DMS114 treated with DMSO at 0.1 percent for 48 hours (cell line): ENCODE data around the gene IL1RL2.
A peak's percentile ranks its signal among the peaks of the same experiment; 100 is the strongest.

Experiments
- DNase-seq: peaks from one replicate; lab custom pipeline; 2025; ENCODE audit not compliant: unreplicated experiment; lab: John Stamatoyannopoulos, UW

IL1RL2 gene

DNA sequence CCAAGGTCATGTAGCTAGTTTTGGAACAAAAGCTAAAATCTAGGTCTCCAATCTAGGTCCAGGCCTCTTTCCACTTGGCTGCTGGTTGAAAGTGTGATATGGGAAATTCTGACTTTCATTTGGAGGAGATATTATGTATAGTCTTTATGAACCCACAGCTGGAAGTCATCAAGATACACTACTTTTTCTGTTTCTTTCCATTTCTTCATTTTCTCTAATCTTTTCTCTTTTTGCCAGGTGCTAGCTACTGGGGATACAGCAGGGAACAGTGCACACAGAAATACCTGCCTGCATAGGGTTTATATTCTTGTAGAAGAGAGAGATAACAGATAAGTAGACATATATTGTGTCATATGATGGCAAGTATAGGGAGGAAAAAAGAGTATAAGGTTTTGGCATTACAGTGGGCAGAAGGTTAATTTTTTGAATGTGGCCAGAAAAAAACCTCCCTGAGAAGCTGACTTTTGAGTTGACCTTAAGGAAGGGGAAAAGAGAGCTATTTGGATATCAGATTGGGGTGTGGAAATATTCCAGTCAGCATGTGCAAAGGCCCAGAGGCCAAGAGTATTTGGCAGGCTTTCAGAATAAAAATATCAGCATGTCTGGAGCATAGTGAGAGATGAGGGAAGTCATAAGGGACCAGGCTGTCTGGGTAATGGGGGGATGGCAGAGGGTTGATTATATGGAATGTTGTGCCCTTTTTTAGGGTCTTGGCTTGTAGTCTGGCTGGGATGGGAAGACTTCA lies 28.6 kb upstream of the IL1RL2 start:
- no peak for DNase-seq

GRCh38 chr2:102159295-102159694 lies 27.5 kb upstream of the IL1RL2 start:
- DNase-seq: no peak

DNA sequence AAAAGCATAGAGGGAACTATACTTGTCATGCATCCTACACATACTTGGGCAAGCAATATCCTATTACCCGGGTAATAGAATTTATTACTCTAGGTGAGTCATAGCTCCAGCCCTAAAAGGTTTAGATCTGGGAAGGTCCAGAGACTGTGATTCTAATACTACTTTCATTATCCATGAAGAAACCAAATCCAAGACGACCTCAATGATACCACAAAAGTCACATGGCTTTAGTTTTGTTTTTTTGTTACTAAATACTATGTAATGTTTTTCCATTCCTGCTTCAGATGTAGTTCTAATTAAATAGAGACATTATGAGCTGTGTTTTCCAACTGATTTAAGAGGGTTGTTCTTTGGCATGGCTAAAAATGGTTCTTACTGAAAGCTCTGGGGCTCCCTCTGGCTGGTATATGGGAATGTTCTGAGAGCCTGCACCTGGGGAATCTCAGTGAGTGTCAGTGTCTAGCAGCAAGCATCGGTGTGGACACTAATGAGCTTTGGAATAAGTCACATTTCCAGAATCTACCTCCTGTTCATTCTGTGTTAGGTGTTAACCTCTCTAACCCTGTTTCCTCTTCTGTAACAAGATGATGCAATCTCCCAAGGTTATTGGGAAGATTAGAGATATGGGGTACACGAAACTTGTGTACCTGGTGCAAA lies 20.5 kb upstream of the IL1RL2 start:
- no peak for DNase-seq

DNA sequence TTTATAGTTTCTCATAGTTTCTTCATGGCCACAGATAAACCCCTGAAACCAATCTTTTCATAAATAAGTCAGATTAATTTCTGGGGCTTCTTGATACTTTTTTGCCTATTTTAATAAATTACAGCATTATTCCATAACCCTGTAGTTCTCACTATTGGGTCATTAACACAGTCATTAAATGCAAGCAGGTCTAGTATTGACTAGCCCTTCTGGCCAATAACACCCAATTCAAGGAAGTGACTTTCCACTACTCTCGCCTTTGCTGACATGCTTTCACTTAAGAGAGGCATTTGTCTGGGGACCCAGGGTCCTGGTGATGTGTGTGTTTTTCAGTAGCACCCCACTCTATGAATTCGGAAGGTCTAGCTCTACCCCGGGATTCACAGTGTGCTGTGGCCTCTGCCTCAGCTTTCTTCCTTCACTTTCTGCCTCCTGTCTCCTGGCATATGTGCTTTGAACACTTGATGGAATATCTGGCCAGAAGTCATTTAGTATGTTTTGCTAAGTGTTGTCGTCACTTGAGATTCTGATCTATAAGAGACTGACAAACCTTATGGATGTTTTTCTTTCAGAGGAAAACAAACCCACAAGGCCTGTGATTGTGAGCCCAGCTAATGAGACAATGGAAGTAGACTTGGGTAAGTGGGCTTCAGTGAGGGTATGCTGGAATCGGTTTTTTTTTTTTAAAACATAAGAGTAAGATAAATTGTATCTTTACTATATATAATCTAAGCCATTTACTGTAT lies 18.6 kb upstream of the IL1RL2 start:
- no peak for DNase-seq

GRCh38 chr2:102171946-102172345 lies 14.9 kb upstream of the IL1RL2 start:
- no peak for DNase-seq

GRCh38 chr2:102172745-102173144 lies 14.1 kb upstream of the IL1RL2 start:
- DNase-seq: no peak

GRCh38 chr2:102176172-102176571 lies 10.7 kb upstream of the IL1RL2 start:
- no peak for DNase-seq

GRCh38 chr2:102177814-102178478 lies 8.9 kb upstream of the IL1RL2 start:
- no peak for DNase-seq

DNA sequence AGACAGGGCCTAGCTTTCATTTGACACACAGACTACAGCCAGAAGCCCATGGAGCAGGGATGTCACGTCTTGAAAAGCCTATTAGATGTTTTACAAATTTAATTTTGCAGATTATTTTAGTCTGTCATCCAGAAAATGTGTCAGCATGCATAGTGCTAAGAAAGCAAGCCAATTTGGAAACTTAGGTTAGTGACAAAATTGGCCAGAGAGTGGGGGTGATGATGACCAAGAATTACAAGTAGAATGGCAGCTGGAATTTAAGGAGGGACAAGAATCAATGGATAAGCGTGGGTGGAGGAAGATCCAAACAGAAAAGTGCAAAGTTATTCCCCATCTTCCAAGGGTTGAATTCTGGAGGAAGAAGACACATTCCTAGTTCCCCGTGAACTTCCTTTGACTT lies 7.8 kb upstream of the IL1RL2 start:
- no peak for DNase-seq

GRCh38 chr2:102179788-102180686 lies 6.8 kb upstream of the IL1RL2 start:
- no peak for DNase-seq

- DNase-seq: no peak
Observed at GRCh38 chr2:102180687-102180999, 6.2 kb upstream of the IL1RL2 start.

- DNase-seq: no peak
Observed at GRCh38 chr2:102181376-102181775, 5.4 kb upstream of the IL1RL2 start.

- DNase-seq: no peak
Observed at GRCh38 chr2:102181919-102182635, 4.7 kb upstream of the IL1RL2 start.

- no peak for DNase-seq
Observed at GRCh38 chr2:102184018-102184417, 2.8 kb upstream of the IL1RL2 start.

DNA sequence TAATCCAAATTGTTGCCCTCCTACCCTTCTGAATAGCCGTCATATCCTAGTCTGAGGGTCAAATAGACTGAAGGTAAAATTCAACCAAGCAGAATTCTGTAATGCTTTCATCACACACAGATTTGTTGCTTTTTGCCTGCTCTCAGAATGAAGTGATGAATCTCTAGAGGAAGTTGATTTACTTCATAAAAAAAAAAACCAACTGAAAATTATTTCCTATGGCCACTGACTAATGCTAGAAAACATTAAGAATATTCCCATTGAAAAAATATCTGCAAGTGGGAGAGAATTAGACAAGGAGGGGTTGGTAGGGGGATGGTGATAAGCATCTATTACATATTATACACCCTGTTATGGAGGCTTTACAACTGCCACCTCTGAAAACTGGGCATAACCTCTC lies 2.3 kb upstream of the IL1RL2 start:
- DNase-seq: no peak

- no peak for DNase-seq
Observed at GRCh38 chr2:102185347-102185746, 1.5 kb upstream of the IL1RL2 start.

DNA sequence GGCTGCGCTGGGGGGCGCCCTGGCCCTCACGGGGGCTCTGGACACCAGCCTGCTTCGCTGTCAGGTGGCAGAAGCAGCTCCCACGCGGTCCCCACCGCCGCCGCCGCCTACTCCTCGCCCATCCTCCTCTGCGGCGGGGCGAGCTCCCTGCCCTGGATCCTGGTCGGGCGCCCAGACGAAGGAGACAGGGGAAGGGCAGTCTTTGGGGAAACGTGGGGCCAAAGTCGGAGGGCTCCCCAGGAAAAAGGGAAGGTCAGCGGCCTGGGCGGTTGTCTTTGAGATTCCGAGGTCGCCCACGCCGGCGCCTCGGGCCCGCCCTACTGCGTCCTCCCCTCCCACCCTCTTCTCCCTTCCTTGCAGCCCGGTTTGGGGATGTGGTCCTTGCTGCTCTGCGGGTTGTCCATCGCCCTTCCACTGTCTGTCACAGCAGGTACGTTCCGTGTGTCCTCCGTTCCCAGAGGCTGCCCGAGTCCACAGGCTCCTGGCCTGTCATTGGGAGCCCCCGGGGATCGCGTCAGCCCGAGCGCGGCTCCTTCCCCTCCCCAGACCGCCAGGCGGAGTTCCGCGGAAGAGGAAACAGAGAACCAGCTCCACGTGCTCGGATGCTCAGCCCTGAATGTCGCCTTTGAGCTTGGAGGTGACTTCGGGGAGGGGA lies 800 bp downstream of the IL1RL2 start:
- DNase-seq: peak; percentile 25

GRCh38 chr2:102190430-102191107 lies 3.7 kb downstream of the IL1RL2 start:
- no peak for DNase-seq

DNA sequence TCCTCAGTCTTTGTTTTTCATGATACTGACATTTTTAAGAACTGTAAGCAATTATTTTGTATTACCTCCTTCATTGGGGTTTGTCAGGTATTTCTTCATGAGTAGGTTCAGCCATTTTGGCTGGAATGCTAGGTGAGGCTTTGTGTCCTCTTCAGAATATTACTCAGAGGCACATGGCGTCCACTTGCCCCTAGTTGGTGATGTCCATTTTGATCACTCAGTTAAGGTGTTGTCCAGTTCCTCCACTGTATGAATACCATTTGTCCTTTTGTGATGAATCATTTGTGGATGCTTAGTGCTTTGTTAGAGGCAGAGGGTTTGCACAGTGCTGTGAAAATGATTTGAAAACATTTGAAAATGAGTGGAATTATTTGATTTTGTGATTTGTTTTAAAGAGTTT lies 4.7 kb downstream of the IL1RL2 start:
- DNase-seq: no peak
